ENCODE data around the gene CAMKK1.

Gene CAMKK1

GRCh38 chr17:3835410-3836229, 57.2 kb downstream of the CAMKK1 start:
- in situ Hi-C loops (cut with MboI; ENCODE audit: low sequenced_read_pairs, unreplicated experiment): no loop called here
- no peak for TF ChIP-seq CTCF (IDR thresholded peaks at IDR 0.05; ENCODE audit: borderline replicate concordance, control extremely low read depth, extremely low read depth, insufficient read depth, missing control alignments)
- DNase-seq (ENCODE audit: low spot score): no peak

- TF ChIP-seq CTCF (IDR thresholded peaks at IDR 0.05; ENCODE audit: borderline replicate concordance, control extremely low read depth, extremely low read depth, insufficient read depth, missing control alignments): no peak
- DNase-seq (ENCODE audit: low spot score): no peak
- in situ Hi-C loops (cut with MboI; ENCODE audit: low sequenced_read_pairs, unreplicated experiment): no loop called here
These were observed 58.0 kb downstream of the CAMKK1 start for GRCh38 chr17:3834811-3835210.

- no peak for DNase-seq (ENCODE audit: low spot score)
- TF ChIP-seq CTCF (IDR thresholded peaks at IDR 0.05; ENCODE audit: borderline replicate concordance, control extremely low read depth, extremely low read depth, insufficient read depth, missing control alignments): no peak
- in situ Hi-C loops (cut with MboI; ENCODE audit: low sequenced_read_pairs, unreplicated experiment): no loop called here
These were observed 64.0 kb downstream of the CAMKK1 start for GRCh38 chr17:3828852-3829232.

- TF ChIP-seq CTCF (IDR thresholded peaks at IDR 0.05; ENCODE audit: borderline replicate concordance, control extremely low read depth, extremely low read depth, insufficient read depth, missing control alignments): no peak
- DNase-seq (ENCODE audit: low spot score): no peak
- in situ Hi-C loops (cut with MboI; ENCODE audit: low sequenced_read_pairs, unreplicated experiment): no loop called here
These were observed 64.6 kb downstream of the CAMKK1 start for GRCh38 chr17:3828151-3828851.

GRCh38 chr17:3827124-3827773, 65.6 kb downstream of the CAMKK1 start:
- peak; percentile 74 for DNase-seq (ENCODE audit: low spot score)
- in situ Hi-C loops (cut with MboI; ENCODE audit: low sequenced_read_pairs, unreplicated experiment): no loop called here
- TF ChIP-seq CTCF (IDR thresholded peaks at IDR 0.05; ENCODE audit: borderline replicate concordance, control extremely low read depth, extremely low read depth, insufficient read depth, missing control alignments): peak; percentile 67

GRCh38 chr17:3826191-3826590, 66.7 kb downstream of the CAMKK1 start:
- TF ChIP-seq CTCF (IDR thresholded peaks at IDR 0.05; ENCODE audit: borderline replicate concordance, control extremely low read depth, extremely low read depth, insufficient read depth, missing control alignments): no peak
- DNase-seq (ENCODE audit: low spot score): no peak
- in situ Hi-C loops (cut with MboI; ENCODE audit: low sequenced_read_pairs, unreplicated experiment): no loop called here

Measured in GM13976 (cell line).